HTERT RPE-1 (cell line): ENCODE data around the gene NDEL1.
"Not testable (repeated sequence)": the region's sequence is repeated elsewhere in the genome, so short reads cannot be mapped to it uniquely, and the experiment has no call there.

Experiments used
- in situ Hi-C: fragments of 300-500 bp; cut with MboI; formaldehyde crosslinking; loops from 4 replicates; pipeline ENCODE4 v1.14.3; 2020; ENCODE audit warnings: low sequenced_read_pairs

NDEL1 gene, protein sequence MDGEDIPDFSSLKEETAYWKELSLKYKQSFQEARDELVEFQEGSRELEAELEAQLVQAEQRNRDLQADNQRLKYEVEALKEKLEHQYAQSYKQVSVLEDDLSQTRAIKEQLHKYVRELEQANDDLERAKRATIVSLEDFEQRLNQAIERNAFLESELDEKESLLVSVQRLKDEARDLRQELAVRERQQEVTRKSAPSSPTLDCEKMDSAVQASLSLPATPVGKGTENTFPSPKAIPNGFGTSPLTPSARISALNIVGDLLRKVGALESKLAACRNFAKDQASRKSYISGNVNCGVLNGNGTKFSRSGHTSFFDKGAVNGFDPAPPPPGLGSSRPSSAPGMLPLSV

GRCh38 chr17:8435245-8436168 lies at the start of gene NDEL1:
Gene NDEL1, plus strand, starts transcription at chr17:8435884. Its CDS starts 8,388 bp downstream, at chr17:8444272.
- in situ Hi-C loops: no loop called here

GRCh38 chr17:8386841-8387240 lies 48.8 kb upstream of the NDEL1 start:
- in situ Hi-C loops: no loop called here

DNA sequence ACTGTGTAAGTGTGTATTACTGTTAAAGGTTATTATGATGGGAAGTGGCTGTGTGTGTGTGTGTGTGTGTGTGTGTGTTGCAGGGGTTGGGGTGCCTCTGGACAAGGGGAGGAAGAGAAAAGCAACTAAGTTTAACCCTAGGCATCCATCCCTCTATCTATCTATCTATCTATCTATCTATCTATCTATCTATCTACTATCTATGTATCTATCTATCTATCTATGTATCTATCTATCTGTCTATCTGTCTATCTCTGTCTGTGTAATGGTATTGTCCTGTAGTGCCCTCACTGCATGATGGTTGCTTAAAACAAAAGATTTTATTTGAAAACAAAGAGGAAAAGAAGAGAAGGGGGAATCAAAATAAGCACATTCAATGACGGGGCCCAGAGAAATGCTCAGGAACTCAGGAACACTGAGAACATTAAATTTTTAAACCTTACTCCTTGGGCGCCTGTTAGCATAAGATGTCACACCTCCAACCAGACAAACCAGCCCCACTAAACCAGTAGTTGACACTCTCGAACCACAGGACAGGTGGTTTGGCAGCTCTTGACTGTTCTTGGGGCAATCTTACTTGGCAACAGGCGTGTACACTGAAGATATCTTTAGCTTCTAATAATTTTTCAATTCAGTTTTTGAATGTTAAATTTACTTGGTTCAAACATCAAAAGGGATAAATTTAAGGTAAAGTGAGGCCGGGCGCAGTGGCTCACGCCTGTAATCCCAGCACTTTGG lies 47.6 kb upstream of the NDEL1 start:
- in situ Hi-C loops: no loop called here

GRCh38 chr17:8391711-8392110 lies 44.0 kb upstream of the NDEL1 start:
- in situ Hi-C loops: no loop called here

GRCh38 chr17:8392274-8392673 lies 43.4 kb upstream of the NDEL1 start:
- in situ Hi-C loops: no loop called here

- in situ Hi-C loops: no loop called here
Measured at GRCh38 chr17:8392674-8393469, 42.8 kb upstream of the NDEL1 start.

DNA sequence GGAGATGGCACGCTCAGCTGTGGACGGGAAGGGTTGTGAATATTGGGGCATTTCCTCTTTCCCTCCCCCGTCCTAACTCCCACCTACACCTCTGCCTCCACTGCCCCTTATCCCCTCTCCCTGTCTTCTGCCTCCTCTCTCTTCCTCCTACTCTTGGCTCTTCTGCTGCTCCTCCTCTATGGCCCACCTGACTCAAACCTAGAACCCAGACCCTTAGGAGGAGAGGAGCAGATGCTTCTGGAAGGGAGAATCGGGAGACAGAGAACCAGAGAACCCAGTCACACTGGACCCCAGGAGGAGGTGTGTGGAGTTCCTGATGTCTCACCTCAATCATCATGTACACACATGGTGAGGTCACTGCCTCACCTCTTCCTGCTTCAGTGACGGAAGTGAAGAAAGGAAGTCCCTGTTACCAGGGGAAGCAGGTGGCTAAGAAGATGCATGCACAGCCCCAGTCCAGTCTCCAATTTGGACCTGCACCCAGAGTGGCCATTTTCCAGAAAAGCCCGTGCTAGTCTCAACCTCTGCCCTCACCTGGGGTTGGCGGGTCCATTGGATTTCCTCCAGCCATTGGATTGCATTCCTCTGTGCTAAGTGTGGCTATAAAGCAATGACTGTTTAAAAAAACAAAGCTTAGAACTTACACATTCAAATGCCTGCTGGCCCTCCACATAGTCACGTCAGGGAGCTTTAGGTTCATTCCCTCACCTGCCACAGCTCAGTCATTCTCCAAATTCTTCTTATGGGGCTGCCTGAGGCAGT lies 42.0 kb upstream of the NDEL1 start:
- in situ Hi-C loops: no loop called here

- in situ Hi-C loops: not testable (repeated sequence)
Measured at GRCh38 chr17:8394497-8394896, 41.2 kb upstream of the NDEL1 start.

DNA sequence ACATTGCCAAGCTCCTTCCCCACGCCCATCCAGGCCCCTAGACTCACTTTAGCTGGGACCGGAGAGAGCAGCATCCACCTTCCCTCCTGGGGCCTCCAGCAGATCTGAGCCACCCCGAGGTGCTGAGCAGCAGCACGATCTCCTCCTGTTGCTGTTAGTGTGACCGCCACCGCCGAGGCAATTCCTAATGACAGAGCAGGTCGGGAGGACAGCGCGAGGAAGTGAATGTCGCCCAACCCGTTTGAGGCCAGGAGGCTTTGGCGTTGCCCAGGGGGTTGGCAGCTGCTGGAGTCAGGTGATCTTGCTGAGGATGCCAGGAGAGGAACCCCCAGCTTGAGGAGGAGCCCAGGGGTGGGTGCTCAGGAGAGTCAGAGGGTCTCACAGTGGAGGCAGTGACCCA lies 38.0 kb upstream of the NDEL1 start, which contains the start of gene RNF222:
RNF222 (minus strand) TSS at position 192 of the 400 bp plus-strand sequence. CDS start 4,366 bp downstream, outside the sequence.
- in situ Hi-C loops: no loop called here

DNA sequence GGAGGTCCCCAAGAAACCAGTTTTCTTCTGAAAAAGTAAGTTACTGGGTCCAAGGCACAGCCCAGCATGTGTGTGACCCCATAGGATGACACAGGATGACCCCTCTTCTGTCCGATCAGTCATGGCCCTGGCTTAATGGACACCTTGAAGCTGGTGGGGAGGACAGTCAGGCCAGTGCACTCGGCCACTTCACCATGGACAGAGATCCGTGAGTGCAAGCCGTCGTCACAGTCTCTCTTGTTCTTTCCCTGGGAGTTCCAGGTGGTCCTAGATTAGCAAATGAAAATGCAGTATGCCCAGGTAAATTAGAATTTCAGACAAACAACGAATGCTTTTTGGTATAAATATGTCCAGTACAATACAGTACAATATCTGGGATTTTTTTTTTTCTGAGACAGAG lies 36.7 kb upstream of the NDEL1 start:
- in situ Hi-C loops: no loop called here

- in situ Hi-C loops: no loop called here
Measured at GRCh38 chr17:8401107-8401506, 34.6 kb upstream of the NDEL1 start.

GRCh38 chr17:8402921-8403536 lies 32.7 kb upstream of the NDEL1 start:
- in situ Hi-C loops: no loop called here

DNA sequence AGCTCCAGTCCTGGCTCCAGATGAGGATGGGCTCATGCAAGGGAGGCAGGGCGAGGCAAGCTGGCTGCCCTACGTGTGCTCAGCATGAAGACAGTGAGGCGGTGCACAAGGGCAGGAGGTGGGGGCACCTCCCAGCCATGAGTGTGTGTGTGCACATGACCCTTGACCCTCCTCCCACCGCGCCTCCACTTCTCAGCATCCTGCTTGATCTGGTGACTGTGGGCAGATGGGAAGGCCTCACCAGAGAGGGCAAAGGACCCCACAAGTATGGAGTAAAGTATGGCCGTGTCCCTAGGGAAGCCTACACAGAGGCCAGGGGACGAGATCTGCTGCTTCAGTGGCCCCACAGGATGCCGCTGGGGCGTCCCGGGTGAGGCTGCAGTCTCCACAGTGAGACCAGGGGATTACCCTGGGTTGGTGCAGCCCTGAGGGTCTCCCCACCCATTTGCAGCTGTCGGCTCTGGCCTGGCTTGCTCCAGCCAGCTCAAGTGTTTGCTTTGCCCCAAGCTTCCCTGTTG lies 30.1 kb upstream of the NDEL1 start:
- in situ Hi-C loops: no loop called here

DNA sequence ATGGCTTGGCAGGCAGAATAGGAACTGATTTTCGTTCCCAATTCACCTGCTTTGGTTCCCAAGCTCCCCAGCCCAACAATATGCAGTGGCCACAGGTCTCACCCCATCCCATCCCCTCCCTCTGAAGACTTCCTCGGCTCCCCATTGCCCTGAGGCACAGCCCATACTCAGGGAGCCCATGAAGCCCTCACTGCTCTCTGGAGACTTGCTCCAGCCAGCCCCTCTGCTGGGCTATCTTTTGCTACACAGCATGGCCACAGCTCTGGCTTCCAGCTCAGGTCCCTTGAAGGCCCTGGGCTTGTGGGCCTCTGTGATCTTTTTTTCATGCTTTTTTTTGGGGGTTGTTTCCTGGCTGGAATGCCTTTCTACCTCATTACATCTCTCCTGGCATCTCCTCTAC lies 29.5 kb upstream of the NDEL1 start:
- in situ Hi-C loops: no loop called here

- in situ Hi-C loops: no loop called here
Measured at GRCh38 chr17:8408371-8408770, 27.3 kb upstream of the NDEL1 start.

GRCh38 chr17:8409966-8410882 lies 25.5 kb upstream of the NDEL1 start:
- in situ Hi-C loops: no loop called here

DNA sequence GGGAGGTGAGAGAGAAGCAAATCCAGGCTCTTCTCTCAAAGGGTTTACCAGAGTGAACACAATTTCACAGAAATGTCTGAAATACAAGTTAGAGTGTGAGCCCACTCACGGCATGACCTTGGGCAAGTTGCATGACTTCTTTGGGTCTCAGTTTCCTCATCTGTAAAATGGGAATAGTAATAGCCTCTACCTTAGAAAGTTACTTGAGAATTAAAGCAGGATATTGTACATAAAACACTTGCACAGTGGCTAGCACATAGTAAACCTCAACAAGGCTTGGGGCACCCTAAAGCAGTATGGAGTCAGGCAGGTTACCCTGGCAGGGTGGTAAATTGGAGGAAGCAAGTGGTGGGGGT lies 24.8 kb upstream of the NDEL1 start:
- in situ Hi-C loops: no loop called here

GRCh38 chr17:8412089-8412488 lies 23.6 kb upstream of the NDEL1 start:
- in situ Hi-C loops: no loop called here
